Activated CD4-positive, alpha-beta T cell treated with anti-CD3 and anti-CD28 coated beads, Interleukin-10, Interleukin-2, amounts not matched to agents 100 ng/mL and 50 ng/mL, durations not matched to agents 16 hours and 8 hours (primary cell): ENCODE results near the gene YIF1B.
"Not testable (repeated sequence)": the region's sequence is repeated elsewhere in the genome, so short reads cannot be mapped to it uniquely, and the experiment has no call there.

ENCODE experiments used
- DNase-seq: peaks from one replicate; pipeline ENCODE4 v3.0.0-alpha.2; 2020

Gene YIF1B

GRCh38 chr19:38270587-38271167, 45.1 kb downstream of the YIF1B start:
- no peak for DNase-seq

- DNase-seq = no peak
Measured at GRCh38 chr19:38268539-38268938, 47.2 kb downstream of the YIF1B start.

- no peak for DNase-seq
Measured at GRCh38 chr19:38267761-38268483, 47.8 kb downstream of the YIF1B start.

- DNase-seq = no peak
Measured at GRCh38 chr19:38266981-38267597, 48.7 kb downstream of the YIF1B start.

- DNase-seq = no peak
Measured at GRCh38 chr19:38265921-38266429, 49.8 kb downstream of the YIF1B start.

GRCh38 chr19:38265213-38265861, 50.4 kb downstream of the YIF1B start:
- no peak for DNase-seq

- peak; percentile 26 for DNase-seq
Measured at GRCh38 chr19:38264486-38265212, 51.1 kb downstream of the YIF1B start, which contains the start of gene SPINT2. TSS of gene SPINT2 (plus strand) at chr19:38264573. CDS start at chr19:38264893, 320 bp downstream.

GRCh38 chr19:38263689-38264485, 51.9 kb downstream of the YIF1B start:
- DNase-seq = peak; percentile 56

GRCh38 chr19:38262585-38263268, 53.0 kb downstream of the YIF1B start:
- no peak for DNase-seq

GRCh38 chr19:38261942-38262341, 53.8 kb downstream of the YIF1B start:
- DNase-seq = not testable (repeated sequence)

- DNase-seq = no peak
Measured at GRCh38 chr19:38255383-38256014, 60.2 kb downstream of the YIF1B start.

GRCh38 chr19:38253788-38254187, 62.0 kb downstream of the YIF1B start:
- DNase-seq = no peak
